GM23338 (cell line): ENCODE results near the gene RNF186. TPM values are rescaled to one million over a fixed set of nuclear protein-coding genes. Genes with fewer than 3 reads are reported as not detected.
A peak's percentile ranks its signal among the peaks of the same experiment; 100 is the strongest.

Experiments
- ATAC-seq: fragments of 200-7000 bp; cut with Tn5 transposase; 3 replicates; pipeline ENCODE4 v1.9.1; 2020
- DNase-seq: peaks from one replicate; pipeline ENCODE4 v3.0.0-alpha.2; 2015; ENCODE audit warnings: low spot score
- H2AFZ ChIP-seq: fragments of 200-600 bp; sonication (generic); 2 replicates; pipeline ENCODE4 v1.8.0; 2016; ENCODE audit warnings: antibody characterized with exemption, mild to moderate bottlenecking, moderate library complexity
- H3F3A ChIP-seq: fragments of 200-600 bp; sonication (generic); replicated peaks from 2 replicates; pipeline ENCODE4 v1.8.0; 2017; ENCODE audit warnings: antibody characterized with exemption, mixed run types, low read depth
- H3K27ac ChIP-seq: fragments of 200-600 bp; sonication (generic); 2 replicates; pipeline ENCODE4 v1.6.1; 2016; ENCODE audit warnings: low read depth
- H3K27me3 ChIP-seq: fragments of 200-600 bp; sonication (generic); 2 replicates; pipeline ENCODE4 v1.8.0; 2016; ENCODE audit warnings: mild to moderate bottlenecking, mixed run types, moderate library complexity; ENCODE audit not compliant: insufficient read depth
- H3K36me3 ChIP-seq: fragments of 200-600 bp; sonication (generic); 2 replicates; pipeline ENCODE4 v1.8.0; 2016; ENCODE audit warnings: mild to moderate bottlenecking; ENCODE audit not compliant: insufficient read depth
- H3K4me1 ChIP-seq: fragments of 200-600 bp; sonication (generic); 2 replicates; pipeline ENCODE4 v1.8.0; 2016; ENCODE audit warnings: mild to moderate bottlenecking, moderate library complexity; ENCODE audit not compliant: insufficient read depth
- H3K4me2 ChIP-seq: fragments of 200-600 bp; sonication (generic); 2 replicates; pipeline ENCODE4 v1.7.1; 2017; ENCODE audit warnings: mixed run types
- H3K4me3 ChIP-seq: fragments of 200-600 bp; sonication (generic); 2 replicates; pipeline ENCODE4 v1.6.1; 2016; ENCODE audit warnings: mixed run types
- H3K79me2 ChIP-seq: fragments of 200-600 bp; sonication (generic); replicated peaks from 2 replicates; pipeline ENCODE4 v1.8.0; 2017; ENCODE audit warnings: mild to moderate bottlenecking; ENCODE audit not compliant: insufficient read depth
- H3K9me2 ChIP-seq: fragments of 200-600 bp; sonication (generic); 2 replicates; pipeline ENCODE4 v1.8.0; 2017; ENCODE audit not compliant: insufficient read depth
- H4K20me1 ChIP-seq: fragments of 200-600 bp; sonication (generic); replicated peaks from 2 replicates; pipeline ENCODE4 v1.8.0; 2017; ENCODE audit warnings: mild to moderate bottlenecking; ENCODE audit not compliant: insufficient read depth
- H3K27ac Mint-ChIP-seq: 2 replicates; pipeline ENCODE4 v1.8.0; 2020; ENCODE audit warnings: inconsistent platforms, mild to moderate bottlenecking, moderate library complexity, mixed read lengths
- H3K27me3 Mint-ChIP-seq: 3 replicates; pipeline ENCODE4 v1.8.0; 2022; ENCODE audit warnings: low read depth, mild to moderate bottlenecking, moderate library complexity, mixed read lengths, inconsistent platforms; ENCODE audit not compliant: insufficient read depth, poor library complexity
- H3K36me3 Mint-ChIP-seq: 3 replicates; pipeline ENCODE4 v1.8.0; 2021; ENCODE audit warnings: low read depth, mild to moderate bottlenecking, inconsistent platforms, moderate library complexity, mixed read lengths
- H3K4me1 Mint-ChIP-seq: 3 replicates; pipeline ENCODE4 v1.8.0; 2020; ENCODE audit warnings: mild to moderate bottlenecking, inconsistent platforms, mixed read lengths
- H3K4me3 Mint-ChIP-seq: 3 replicates; pipeline ENCODE4 v1.8.0; 2021; ENCODE audit warnings: moderate library complexity, mild to moderate bottlenecking, inconsistent platforms, mixed read lengths
- H3K9me3 Mint-ChIP-seq: 3 replicates; pipeline ENCODE4 v1.8.0; 2020; ENCODE audit warnings: moderate library complexity, mild to moderate bottlenecking, inconsistent platforms, mixed read lengths
- CREB1 ChIP-seq: fragments of 250-450 bp; sonication (Bioruptor Pico); IDR thresholded peaks from 2 replicates; pipeline ENCODE4 v1.5.0; 2020; ENCODE audit warnings: low read depth, mild to moderate bottlenecking, moderate library complexity
- CTCF ChIP-seq, 2 experiments: fragments of 200-600 bp in 1 of 2; sonication (generic) in 1 of 2; conservative IDR thresholded peaks; 2 replicates each; pipeline versions ENCODE4 v1.5.1 to v1.6.1; 2016 to 2017; ENCODE audit warnings: antibody characterized with exemption in 2 of 2, low read depth in 2 of 2, mild to moderate bottlenecking in 2 of 2, moderate library complexity in 1 of 2
- ETS1 ChIP-seq: IDR thresholded peaks from 2 replicates; pipeline ENCODE4 v1.6.1; 2016; ENCODE audit warnings: antibody characterized with exemption
- EZH2 ChIP-seq: fragments of 200-600 bp; sonication (generic); IDR thresholded peaks from one replicate; pipeline ENCODE4 v1.8.0; 2017; ENCODE audit warnings: antibody characterized with exemption, mild to moderate bottlenecking, low read depth; ENCODE audit not compliant: unreplicated experiment
- EZH2phosphoT487 ChIP-seq: fragments of 200-600 bp; sonication (generic); IDR thresholded peaks from one replicate; pipeline ENCODE4 v1.8.1; 2018; ENCODE audit warnings: antibody characterized with exemption; ENCODE audit not compliant: unreplicated experiment
- JUNB ChIP-seq: IDR thresholded peaks from one replicate; pipeline ENCODE4 v1.6.1; 2016; ENCODE audit warnings: antibody characterized with exemption; ENCODE audit not compliant: unreplicated experiment
- NANOG ChIP-seq: IDR thresholded peaks from 2 replicates; pipeline ENCODE4 v1.6.1; 2016; ENCODE audit warnings: antibody characterized with exemption, borderline replicate concordance
- POLR2AphosphoS5 ChIP-seq: IDR thresholded peaks from 2 replicates; pipeline ENCODE4 v1.6.1; 2016; ENCODE audit warnings: antibody characterized with exemption, low read depth
- REST ChIP-seq: IDR thresholded peaks from one replicate; pipeline ENCODE4 v1.6.1; 2018; ENCODE audit warnings: antibody characterized with exemption; ENCODE audit not compliant: unreplicated experiment
- STAT1 ChIP-seq: IDR thresholded peaks from one replicate; pipeline ENCODE4 v1.6.1; 2016; ENCODE audit warnings: antibody characterized with exemption; ENCODE audit not compliant: unreplicated experiment
- ZNF114 ChIP-seq: fragments of 250-450 bp; sonication (Bioruptor Pico); IDR thresholded peaks from 2 replicates; pipeline ENCODE4 v1.5.0; 2020; ENCODE audit warnings: mild to moderate bottlenecking, moderate library complexity
- ZNF331 ChIP-seq: fragments of 250-450 bp; sonication (Bioruptor Pico); IDR thresholded peaks from 2 replicates; pipeline ENCODE4 v1.5.0; 2020; ENCODE audit warnings: low read depth, mild to moderate bottlenecking, moderate library complexity
- ZNF462 ChIP-seq: fragments of 250-450 bp; sonication (Bioruptor Pico); IDR thresholded peaks from 2 replicates; pipeline ENCODE4 v1.5.0; 2020; ENCODE audit warnings: mild to moderate bottlenecking, moderate library complexity
- polyA plus RNA-seq: library from polyadenylated mRNA; unstranded; fragments of >200 nt; fragmentation: Nextera tagmentation; extraction: Ambion mirVana; gene quantifications from 2 replicates; pipeline ENCODE4 v1.2.1, GENCODE V29; 2016
- total RNA-seq: library from RNA; depleted of rRNA; stranded (reverse); fragments of >200 nt; shearing (Covaris generic); gene quantifications from 2 replicates; pipeline ENCODE4 v1.2.3, GENCODE V29; 2014

The RNF186 gene
- total and polyA plus RNA-seq, 2 experiments from 2014 or later, result not detected

- ATAC-seq, result peak; percentile 17; the same call in 2 of the 3 replicates
- peak overlapping the region; percentile 88 for H3K4me2 ChIP-seq
- H3K36me3 ChIP-seq, result no peaks in the 10 kb centered on the region
- H3K4me1 Mint-ChIP-seq, result peaks cover 24% of the 10 kb centered on the region
- no peaks in the 10 kb centered on the region; the same call in 2 of the 3 replicates for H3K36me3 Mint-ChIP-seq
- DNase-seq, result no peak
- TF ChIP-seq POLR2AphosphoS5, result no peak
- TF ChIP-seq JUNB, result no peak
- TF ChIP-seq NANOG, result no peak
- TF ChIP-seq ETS1, result no peak
- no peak for TF ChIP-seq CREB1 (CRISPR knock-in tag)
- TF ChIP-seq CTCF (conservative IDR thresholded peaks at IDR 0.05; ENCODE audit: low read depth in 2 of 2), result no peak
- no peak for TF ChIP-seq REST
- no peak for TF ChIP-seq EZH2
- TF ChIP-seq ZNF114 (CRISPR knock-in tag), result no peak
- TF ChIP-seq EZH2phosphoT487, result no peak
- TF ChIP-seq ZNF462 (CRISPR knock-in tag), result no peak
- no peak for TF ChIP-seq ZNF331
- TF ChIP-seq STAT1, result no peak
- no peaks in the 10 kb centered on the region for H3K9me2 ChIP-seq
- H3F3A ChIP-seq, result peaks cover 3% of the 10 kb centered on the region; the same call in 1 of the 2 replicates
- peak overlapping the region; percentile 68; the same call in 1 of the 2 replicates for H3K4me3 ChIP-seq
- H3K27ac ChIP-seq, result no peak overlapping the region
- no peak overlapping the region for H3K27ac Mint-ChIP-seq
- no peaks in the 10 kb centered on the region for H3K79me2 ChIP-seq
- H4K20me1 ChIP-seq, result no peaks in the 10 kb centered on the region; the same call in 1 of the 2 replicates
- peaks cover 37% of the 10 kb centered on the region for H3K27me3 ChIP-seq
- H2AFZ ChIP-seq, result peak overlapping the region; percentile 83; the same call in 1 of the 2 replicates
- peaks cover 32% of the 10 kb centered on the region for H3K27me3 Mint-ChIP-seq
- H3K4me3 Mint-ChIP-seq, result peak overlapping the region; percentile 63
- peaks cover 12% of the 10 kb centered on the region for H3K4me1 ChIP-seq
- no peaks in the 10 kb centered on the region for H3K9me3 Mint-ChIP-seq
These were observed 16.4 kb downstream of the RNF186 start for GRCh38 chr1:19798486-19799229.
